ENCODE data around the gene CD209.

GRCh38 chr19:7699003-7699402 lies 48.3 kb downstream of the CD209 start:
- TF ChIP-seq CTCF (IDR thresholded peaks at IDR 0.05) (no peak), POLR2A (IDR thresholded peaks at IDR 0.05) (no peak)
